GM12864 (cell line): Measurements from ENCODE around the gene RAB1B.
"Not testable (repeated sequence)": the region's sequence is repeated elsewhere in the genome, so short reads cannot be mapped to it uniquely, and the experiment has no call there.

Experiments
- DNase-seq: peaks from one replicate; pipeline ENCODE4 v3.0.0-alpha.2; 2011; ENCODE audit warnings: low read depth
- H3K4me3 ChIP-seq: 2 replicates; pipeline ENCODE4 v1.5.1; 2011; ENCODE audit warnings: mild to moderate bottlenecking, low read depth, low read length, control low read depth
- CTCF ChIP-seq: IDR thresholded peaks from 2 replicates; pipeline ENCODE4 v1.5.1; 2011; ENCODE audit warnings: low read depth, mild to moderate bottlenecking, moderate library complexity, low read length, control low read depth, inconsistent platforms; ENCODE audit errors: missing control alignments

The RAB1B gene

GRCh38 chr11:66317322-66317722, 48.9 kb downstream of the RAB1B start:
- DNase-seq, result no peak
- no peak overlapping the region for H3K4me3 ChIP-seq
- no peak for TF ChIP-seq CTCF

- no peak overlapping the region for H3K4me3 ChIP-seq
- DNase-seq, result no peak
- no peak for TF ChIP-seq CTCF
Observed at GRCh38 chr11:66317723-66318599, 49.5 kb downstream of the RAB1B start.

- no peak for TF ChIP-seq CTCF
- DNase-seq, result no peak
- H3K4me3 ChIP-seq, result no peak overlapping the region
Observed at GRCh38 chr11:66318600-66318970, 50.1 kb downstream of the RAB1B start.

GRCh38 chr11:66320289-66320688, 51.9 kb downstream of the RAB1B start:
- H3K4me3 ChIP-seq, DNase-seq: not testable (repeated sequence)

GRCh38 chr11:66320748-66321147, 52.3 kb downstream of the RAB1B start:
- not testable (repeated sequence) for H3K4me3 ChIP-seq, DNase-seq

GRCh38 chr11:66321606-66322005, 53.2 kb downstream of the RAB1B start:
- H3K4me3 ChIP-seq, result no peak overlapping the region
- TF ChIP-seq CTCF, result no peak
- DNase-seq, result no peak

GRCh38 chr11:66322732-66323427, 54.4 kb downstream of the RAB1B start:
- no peak overlapping the region for H3K4me3 ChIP-seq
- DNase-seq, result no peak
- no peak for TF ChIP-seq CTCF

GRCh38 chr11:66323684-66324083, 55.2 kb downstream of the RAB1B start:
- DNase-seq, result no peak
- H3K4me3 ChIP-seq, result no peak overlapping the region
- no peak for TF ChIP-seq CTCF
